Neuronal stem cell (in vitro differentiated cells): Measurements from ENCODE around the gene GP9.

Experiments used
- DNase-seq: peaks from one replicate; pipeline ENCODE4 v3.0.0-alpha.2; 2013; ENCODE audit warnings: low spot score
- H2AFZ ChIP-seq: one replicate; pipeline ENCODE4 v1.6.1; 2013; ENCODE audit warnings: mild to moderate bottlenecking, low read length, inconsistent platforms
- H2AK5ac ChIP-seq: 2 replicates; pipeline ENCODE4 v1.6.1; 2013; ENCODE audit warnings: low read depth, mild to moderate bottlenecking, inconsistent platforms, low read length, moderate library complexity, mixed read lengths
- H2BK120ac ChIP-seq: 2 replicates; pipeline ENCODE4 v1.6.1; 2013; ENCODE audit warnings: low read depth, mild to moderate bottlenecking, inconsistent platforms, low read length, moderate library complexity, mixed read lengths
- H2BK12ac ChIP-seq: one replicate; pipeline ENCODE4 v1.6.1; 2013; ENCODE audit warnings: low read length, inconsistent platforms
- H2BK15ac ChIP-seq: 2 replicates; pipeline ENCODE4 v1.6.1; 2013; ENCODE audit warnings: mild to moderate bottlenecking, low read length, inconsistent platforms, mixed read lengths
- H2BK5ac ChIP-seq: one replicate; pipeline ENCODE4 v1.6.1; 2013; ENCODE audit warnings: inconsistent platforms, mild to moderate bottlenecking, low read length, moderate library complexity
- H3K14ac ChIP-seq: one replicate; pipeline ENCODE4 v1.6.1; 2013; ENCODE audit warnings: low read length, inconsistent platforms
- H3K18ac ChIP-seq: 2 replicates; pipeline ENCODE4 v1.6.1; 2013; ENCODE audit warnings: low read length, inconsistent platforms
- H3K23ac ChIP-seq: 2 replicates; pipeline ENCODE4 v1.6.1; 2013; ENCODE audit warnings: low read depth, mild to moderate bottlenecking, mixed read lengths, low read length, inconsistent platforms; ENCODE audit not compliant: poor library complexity
- H3K27ac ChIP-seq: replicated peaks from 3 replicates; pipeline ENCODE4 v1.5.1; 2013; ENCODE audit warnings: low read length, inconsistent platforms
- H3K27me3 ChIP-seq, 3 experiments: 2 replicates each; pipeline ENCODE4 v1.6.1; 2013; ENCODE audit warnings: low read length in 3 of 3, mild to moderate bottlenecking in 2 of 3, inconsistent platforms in 1 of 3, low read depth in 1 of 3, mixed read lengths in 1 of 3, moderate library complexity in 1 of 3; ENCODE audit not compliant: control insufficient read depth in 3 of 3, insufficient read depth in 3 of 3
- H3K36me3 ChIP-seq, 2 donors: replicated peaks in 1 of 2; 2 replicates each; pipeline ENCODE4 v1.6.1; 2013; ENCODE audit warnings: low read length in 2 of 2; ENCODE audit not compliant: control insufficient read depth in 2 of 2, insufficient read depth in 2 of 2
- H3K4ac ChIP-seq: 2 replicates; pipeline ENCODE4 v1.6.1; 2013; ENCODE audit warnings: inconsistent platforms, mild to moderate bottlenecking, low read length, moderate library complexity
- H3K4me1 ChIP-seq, 2 donors: 1 replicate in 1 of 2; 2 replicates in 1 of 2; pipeline ENCODE4 v1.6.1; 2013; ENCODE audit warnings: low read length in 2 of 2, low read depth in 1 of 2; ENCODE audit not compliant: control insufficient read depth in 2 of 2, insufficient read depth in 1 of 2
- H3K4me2 ChIP-seq: one replicate; pipeline ENCODE4 v1.6.1; 2013; ENCODE audit warnings: mild to moderate bottlenecking, low read length, inconsistent platforms; ENCODE audit not compliant: insufficient read depth, poor library complexity, severe bottlenecking
- H3K4me3 ChIP-seq, 2 donors: 2 replicates each; pipeline ENCODE4 v1.5.1; 2013; ENCODE audit warnings: low read length in 2 of 2, mild to moderate bottlenecking in 2 of 2, inconsistent platforms in 1 of 2, moderate library complexity in 1 of 2
- H3K79me1 ChIP-seq: one replicate; pipeline ENCODE4 v1.6.1; 2013; ENCODE audit warnings: low read depth, mild to moderate bottlenecking, inconsistent platforms, low read length, moderate library complexity
- H3K9ac ChIP-seq: one replicate; pipeline ENCODE4 v1.6.1; 2013; ENCODE audit warnings: mild to moderate bottlenecking, low read depth, low read length, inconsistent platforms; ENCODE audit not compliant: poor library complexity
- H3K9me3 ChIP-seq, 2 donors: replicated peaks in 1 of 2; 2 replicates each; pipeline versions ENCODE3 to v1.6.1; 2013; ENCODE audit warnings: low read length in 2 of 2, mild to moderate bottlenecking in 2 of 2, inconsistent platforms in 1 of 2, low read depth in 1 of 2, mixed read lengths in 1 of 2, moderate library complexity in 1 of 2; ENCODE audit not compliant: control insufficient read depth in 2 of 2, insufficient read depth in 1 of 2
- H4K8ac ChIP-seq: one replicate; pipeline ENCODE4 v1.6.1; 2013; ENCODE audit warnings: low read depth, mild to moderate bottlenecking, inconsistent platforms, low read length, moderate library complexity
- H4K91ac ChIP-seq: one replicate; pipeline ENCODE4 v1.6.1; 2013; ENCODE audit warnings: low read length, low read depth, mild to moderate bottlenecking, inconsistent platforms; ENCODE audit not compliant: poor library complexity
- WGBS, 2 donors: extraction: QIAGEN DNeasy Blood & Tissue Kit; methylation state at CpG; one replicate each; pipeline ENCODE4 v1.1.7; 2013; ENCODE audit warnings: missing lambda C conversion rate in 2 of 2, mixed read lengths in 1 of 2; ENCODE audit not compliant: insufficient read length in 2 of 2, insufficient replicate concordance in 1 of 2; ENCODE audit errors: extremely low coverage in 2 of 2; 5-methylcytosine and 5-hydroxymethylcytosine counted together

Gene GP9

DNA sequence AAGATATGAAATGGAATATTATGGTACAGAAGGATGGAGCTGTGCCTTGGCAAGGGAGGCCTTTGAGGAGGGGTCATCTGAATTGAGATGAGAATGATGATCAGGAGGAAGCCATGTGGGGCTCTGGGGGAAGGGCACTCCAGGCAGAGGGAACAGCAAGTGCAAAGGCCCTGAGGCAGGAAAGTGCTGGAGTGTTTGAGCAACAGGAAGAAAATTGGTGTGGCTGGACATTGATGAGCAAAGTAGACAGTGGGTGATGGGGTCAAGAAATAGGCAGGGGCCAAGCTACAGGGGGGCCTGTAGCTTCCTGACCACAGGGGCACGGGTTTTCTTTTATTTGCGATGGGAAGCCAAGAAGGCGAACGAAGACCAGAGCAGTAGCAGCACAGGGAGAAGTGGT is 3.3 kb upstream of the GP9 start:
- Histone ChIP-seq H2AK5ac (no peak overlapping the region), H2BK12ac (no peak overlapping the region), H2BK15ac (no peak overlapping the region), H3K9ac (no peak overlapping the region), H3K9me3 (no peaks in the 10 kb centered on the region), H3K4me1 (peaks cover 2 to 3% of the 10 kb centered on the region in 2 donors), H3K79me1 (no peaks in the 10 kb centered on the region), H2BK5ac (no peak overlapping the region), H4K91ac (no peak overlapping the region), H3K27ac (no peak overlapping the region), H2BK120ac (no peak overlapping the region), H3K4me3 (no peak overlapping the region), H2AFZ (no peak overlapping the region), H4K8ac (no peak overlapping the region), H3K14ac (no peak overlapping the region), H3K27me3 (peaks cover 0 to 4% (median 0%) of the 10 kb centered on the region in 3 experiments), H3K23ac (no peak overlapping the region), H3K36me3 (no peaks in the 10 kb centered on the region), H3K18ac (no peak overlapping the region), H3K4me2 (no peak overlapping the region), H3K4ac (no peak overlapping the region)
- DNase-seq, result no peak
- no CpG with 5 or more reads among the region's 4 CpGs for WGBS, 2 donors

DNA sequence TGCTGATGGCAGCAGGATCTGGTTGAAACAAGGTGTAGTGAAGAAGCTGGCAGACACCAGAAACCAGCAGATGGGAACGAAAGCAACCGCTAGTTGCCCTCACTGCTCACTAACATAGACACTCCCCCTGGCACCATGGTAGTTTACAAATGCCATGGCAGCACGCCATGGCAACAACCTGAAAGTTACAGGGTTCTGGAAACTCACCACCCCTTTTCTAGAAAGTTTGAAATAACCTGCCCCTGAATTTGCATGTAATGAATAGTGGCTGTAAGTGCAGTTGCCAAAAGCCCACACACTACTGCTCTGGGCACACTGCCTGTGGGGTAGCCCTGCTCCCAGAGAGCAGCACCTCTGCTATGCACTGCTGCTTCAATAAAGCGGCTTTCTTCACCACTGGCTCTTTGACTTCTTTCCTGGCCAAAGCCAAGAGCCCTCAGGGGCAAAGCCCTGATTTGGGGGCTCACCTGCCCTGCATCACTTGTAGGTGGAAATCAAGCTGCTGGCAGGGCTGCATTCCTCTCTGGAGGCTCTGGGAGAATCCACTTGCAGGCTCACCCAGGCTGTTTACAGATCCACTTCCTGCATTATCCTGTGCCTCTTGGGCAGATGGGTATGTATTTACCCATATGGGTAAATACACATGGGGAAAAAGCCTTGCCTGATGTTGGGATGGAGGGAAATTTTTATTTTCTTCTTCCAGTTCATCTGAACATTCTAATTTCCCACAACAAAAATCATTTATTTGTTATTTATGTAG is 2.0 kb upstream of the GP9 start:
- no peak overlapping the region for H2AK5ac ChIP-seq
- no peaks in the 10 kb centered on the region for H3K36me3 ChIP-seq
- H2BK12ac ChIP-seq, result no peak overlapping the region
- no peak overlapping the region for H2BK15ac ChIP-seq
- no peak overlapping the region for H3K27ac ChIP-seq
- no CpG with 5 or more reads among the region's 4 CpGs for WGBS, 2 donors
- H3K27me3 ChIP-seq, result peaks cover 0 to 8% (median 0%) of the 10 kb centered on the region in 3 experiments
- H3K23ac ChIP-seq, result no peak overlapping the region
- H3K79me1 ChIP-seq, result no peaks in the 10 kb centered on the region
- H3K4ac ChIP-seq, result no peak overlapping the region
- H2BK5ac ChIP-seq, result no peak overlapping the region
- peak overlapping the region; percentile 21 for H2AFZ ChIP-seq
- no peak overlapping the region for H3K9ac ChIP-seq
- H2BK120ac ChIP-seq, result no peak overlapping the region
- H4K8ac ChIP-seq, result no peak overlapping the region
- H3K18ac ChIP-seq, result no peak overlapping the region
- H3K9me3 ChIP-seq, result no peaks in the 10 kb centered on the region
- H3K4me2 ChIP-seq, result no peak overlapping the region
- peak overlapping the region in 1 of 2 donors; percentile 44 for H3K4me3 ChIP-seq
- H3K14ac ChIP-seq, result no peak overlapping the region
- no peak for DNase-seq
- H4K91ac ChIP-seq, result no peak overlapping the region
- H3K4me1 ChIP-seq, result peaks cover 0 to 2% of the 10 kb centered on the region in 2 donors

DNA sequence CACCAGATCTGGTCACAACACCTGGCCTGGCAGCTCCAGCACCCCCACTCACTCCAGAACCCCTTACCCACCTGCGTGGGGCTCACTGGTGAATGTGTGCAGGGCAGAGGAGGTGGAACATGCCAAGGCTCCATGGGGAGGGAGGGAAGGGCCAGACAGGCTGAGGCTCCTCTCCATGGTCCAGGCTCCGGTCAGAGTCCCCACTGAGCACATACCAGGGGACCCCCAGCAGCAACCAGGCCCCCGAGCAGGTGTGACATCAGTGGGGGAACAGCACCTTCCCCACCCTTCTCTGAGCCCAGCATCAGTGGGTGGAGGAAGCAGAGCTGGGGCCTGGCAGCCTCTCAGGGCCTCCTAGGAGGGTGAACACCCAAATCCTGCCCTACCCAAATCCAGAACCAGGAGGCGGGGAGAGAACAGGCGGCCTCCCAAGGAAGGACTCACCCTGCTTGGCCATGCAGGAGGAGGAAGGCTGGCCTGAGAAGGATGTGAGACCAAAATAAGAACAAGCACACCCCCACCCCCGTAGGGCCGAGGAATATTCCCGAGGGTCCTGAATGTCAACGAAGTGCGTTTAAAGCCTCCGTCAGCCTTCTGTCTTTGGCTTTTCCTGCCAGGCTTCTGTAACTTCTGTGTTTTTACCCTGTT is 1.1 kb upstream of the GP9 start:
- no peak for DNase-seq
- WGBS, 2 donors, result no CpG with 5 or more reads among the region's 11 CpGs
- H3K4ac ChIP-seq, result no peak overlapping the region

More for the DNA sequence above, 1.1 kb upstream of the GP9 start:
- H3K27me3 ChIP-seq, result peaks cover 0 to 8% (median 0%) of the 10 kb centered on the region in 3 experiments
- H4K8ac ChIP-seq, result no peak overlapping the region
- no peak overlapping the region for H2BK15ac ChIP-seq
- no peak overlapping the region for H3K4me2 ChIP-seq
- no peak overlapping the region for H2BK120ac ChIP-seq
- no peaks in the 10 kb centered on the region for H3K79me1 ChIP-seq
- peak overlapping the region; percentile 9 for H3K14ac ChIP-seq
- H3K23ac ChIP-seq, result no peak overlapping the region
- H2AK5ac ChIP-seq, result no peak overlapping the region
- H3K9ac ChIP-seq, result no peak overlapping the region
- no peaks in the 10 kb centered on the region for H3K36me3 ChIP-seq
- no peak overlapping the region for H3K18ac ChIP-seq
- peak overlapping the region; percentile 55 for H2AFZ ChIP-seq
- H3K27ac ChIP-seq, result no peak overlapping the region
- no peak overlapping the region for H4K91ac ChIP-seq
- no peak overlapping the region for H2BK5ac ChIP-seq
- H3K4me1 ChIP-seq, result peaks cover 0 to 2% of the 10 kb centered on the region in 2 donors
- no peaks in the 10 kb centered on the region for H3K9me3 ChIP-seq
- no peak overlapping the region for H3K4me3 ChIP-seq
- H2BK12ac ChIP-seq, result peak overlapping the region; percentile 10
